ENCODE measurements around the gene PATJ. TPM values are rescaled to one million over a fixed set of nuclear protein-coding genes. Genes with fewer than 3 reads are reported as not detected.

PATJ gene
- total and polyA plus RNA-seq, 2 of the 13 experiments (the other 11 are each of a cell fraction or from before 2014, with no cell fraction given), result 6.2 to 16.8 TPM

DNA sequence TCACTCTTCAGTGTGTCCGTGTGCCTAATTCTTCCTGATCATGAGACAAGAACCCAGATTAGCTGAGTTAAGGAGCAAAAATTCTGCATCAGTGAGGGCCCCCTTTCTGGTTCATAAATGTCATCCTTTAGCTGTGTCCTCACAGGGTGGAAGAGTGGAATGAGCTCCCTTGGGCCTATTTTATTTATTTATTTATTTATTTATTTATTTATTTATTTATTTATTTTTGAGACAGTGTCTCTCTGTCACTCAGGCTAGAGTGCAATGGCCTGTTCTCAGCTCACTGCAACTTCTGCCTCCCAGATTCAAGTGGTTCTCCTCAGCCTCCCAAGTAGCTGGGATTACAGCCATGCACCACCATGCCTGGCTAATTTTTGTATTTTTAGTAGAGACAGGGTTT, 131.7 kb downstream of the PATJ start:
- H3K9ac ChIP-seq (ENCODE audit: insufficient read depth, low read depth, low read length), result no peak overlapping the region
- H3K36me3 ChIP-seq (replicated peaks in 1 of 2; ENCODE audit: control insufficient read depth in 1 of 2, insufficient read depth in 2 of 2, low read length in 2 of 2), result no peaks in the 10 kb centered on the region
- no peaks in the 10 kb centered on the region for H3K79me2 ChIP-seq (ENCODE audit: insufficient read depth, low read length)
- no peaks in the 10 kb centered on the region for H3K4me1 ChIP-seq (ENCODE audit: insufficient read depth, low read length)
- H3K4me2 ChIP-seq (ENCODE audit: low read depth, low read length), result no peak overlapping the region
- CTCF ChIA-PET (ENCODE audit: low intra/inter-chr PET ratio, low total read pairs), result no interaction called here
- DNase-seq (ENCODE audit: low spot score) (no peak), FAIRE-seq (no peak), ATAC-seq (no peak)
- no peaks in the 10 kb centered on the region for H4K20me1 ChIP-seq (ENCODE audit: insufficient read depth, low read length)
- WGBS (ENCODE audit: low lambda C conversion rate), result 100% methylated on average over 1 of the region's 1 CpG
- H3K9me3 ChIP-seq (ENCODE audit: low read length), result peaks cover 5% of the 10 kb centered on the region
- H3K4me3 ChIP-seq (replicated peaks in 1 of 3; ENCODE audit: insufficient read depth in 1 of 3, low read depth in 2 of 3, low read length in 3 of 3), result no peak overlapping the region
- no peak overlapping the region for H2AFZ ChIP-seq (ENCODE audit: low read length)
- intact Hi-C loops (cut with micrococcal nuclease; ENCODE audit: unreplicated experiment), result no loop called here
- POLR2A ChIA-PET, result no interaction called here
- no TSS peak for BruUV-seq (replicated peaks)
- in situ Hi-C loops (cut with HindIII; ENCODE audit: extremely low pct_ligation_motif_present, low pct_unique_long_range_greater_than_20kb), result no loop called here
- no peak for TF ChIP-seq ISL2 (CRISPR knock-in tag; IDR thresholded peaks at IDR 0.05)
- no peak for TF ChIP-seq MXD3 (CRISPR knock-in tag; IDR thresholded peaks at IDR 0.05)
- TF ChIP-seq GTF2F1 (IDR thresholded peaks at IDR 0.05; ENCODE audit: low read length), result no peak
- no peak for TF ChIP-seq PCBP1 (IDR thresholded peaks at IDR 0.05; ENCODE audit: borderline replicate concordance, low read depth, low read length)
- no peak for TF ChIP-seq HOXA3 (CRISPR knock-in tag; IDR thresholded peaks at IDR 0.05)
- TF ChIP-seq ZNF883 (CRISPR knock-in tag; IDR thresholded peaks at IDR 0.05; ENCODE audit: not compliant biosample characterization), result no peak
- no peak for TF ChIP-seq CBX2 (IDR thresholded peaks at IDR 0.05; ENCODE audit: low read depth, low read length)
- no peak for TF ChIP-seq CBX2 (CRISPR knock-in tag; IDR thresholded peaks at IDR 0.05; ENCODE audit: low read depth)
- TF ChIP-seq ZNF468 (CRISPR knock-in tag; IDR thresholded peaks at IDR 0.05), result no peak
- TF ChIP-seq BORCS8-MEF2B (CRISPR knock-in tag; IDR thresholded peaks at IDR 0.05), result no peak
- no peak for TF ChIP-seq RNF2 (conservative IDR thresholded peaks at IDR 0.05; ENCODE audit: low read depth)
- TF ChIP-seq PHF5A (CRISPR knock-in tag; IDR thresholded peaks at IDR 0.05; ENCODE audit: low read depth, unreplicated experiment), result no peak
- TF ChIP-seq FOXK2 (IDR thresholded peaks at IDR 0.05), result no peak
- no peak for TF ChIP-seq HIVEP1 (CRISPR knock-in tag; IDR thresholded peaks at IDR 0.05)
- no peak for TF ChIP-seq ZGPAT (CRISPR knock-in tag; IDR thresholded peaks at IDR 0.05)
- no peaks in the 10 kb centered on the region for H3K27me3 ChIP-seq (ENCODE audit: control insufficient read depth in 1 of 2, insufficient read depth in 2 of 2, low read length in 2 of 2)
- no peak overlapping the region for H3K27ac ChIP-seq (ENCODE audit: extremely low read length, insufficient read depth, low read length)
